Omental fat pad (tissue), 4 donors: ENCODE measurements around the gene SHFL. TPM values are rescaled to one million over a fixed set of nuclear protein-coding genes. Genes with fewer than 3 reads are reported as not detected.

Source experiments
- ATAC-seq: fragments of 150-250 bp; one replicate; pipeline ENCODE4 v1.9.1; 2016; ENCODE audit warnings: mild to moderate bottlenecking, moderate library complexity; ENCODE audit not compliant: low FRiP score
- DNase-seq: peaks from one replicate; pipeline ENCODE4 v3.0.0-alpha.2; 2019; ENCODE audit warnings: low spot score
- CTCF ChIP-seq, 3 donors: fragments of 450-650 bp; IDR thresholded peaks; one replicate each; pipeline ENCODE4 v1.5.1; 2016 to 2017; ENCODE audit warnings: antibody characterized with exemption in 3 of 3, mild to moderate bottlenecking in 3 of 3, moderate library complexity in 2 of 3
- total RNA-seq, 4 donors: library from RNA; depleted of rRNA; stranded (reverse); fragments of >200 nt; gene quantifications; one replicate each; pipeline ENCODE4 v1.1.0, GENCODE V29; 2016

Gene SHFL
- total RNA-seq, 4 donors from 2014 or later = 20.7 to 36.7 (median 27.7) TPM

DNA sequence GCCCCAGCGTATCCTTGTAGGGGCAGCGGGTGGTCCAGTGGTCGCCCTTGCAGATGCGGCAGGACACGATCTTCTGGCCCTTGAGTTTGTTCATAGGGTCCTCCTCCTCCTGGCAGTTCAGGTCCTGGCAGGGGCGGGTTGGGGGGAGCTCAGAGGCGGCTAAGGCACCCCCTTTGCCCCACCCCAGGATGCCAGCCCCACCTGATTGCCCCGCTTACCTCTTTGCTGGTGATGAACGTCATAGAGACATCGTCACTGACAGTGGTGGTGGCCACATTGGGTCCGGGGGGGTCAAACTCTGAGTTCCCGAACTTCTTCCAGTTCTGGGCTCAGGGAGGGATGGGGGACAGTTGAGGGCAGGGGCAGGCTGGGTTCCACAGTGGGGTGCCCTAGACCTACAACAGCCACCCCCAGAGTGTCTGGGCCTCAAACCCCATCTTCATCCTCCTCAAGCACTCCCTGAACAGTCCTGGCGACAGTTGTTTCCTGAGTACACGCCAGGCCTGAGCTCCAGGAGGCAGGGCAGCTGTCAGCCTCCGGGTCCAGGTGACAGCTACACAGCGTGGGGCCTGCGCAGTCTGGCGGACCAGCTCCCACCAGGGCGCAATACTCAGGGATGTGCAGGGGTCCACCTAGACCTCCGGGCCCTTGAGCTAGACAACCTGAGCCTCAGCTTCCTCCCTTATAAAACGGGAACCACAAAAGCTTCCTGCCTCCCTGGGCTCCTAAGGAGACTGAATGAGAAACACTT is 30.9 kb downstream of the SHFL start:
- ATAC-seq = no peak
- DNase-seq = no peak
- TF ChIP-seq CTCF (IDR thresholded peaks at IDR 0.05) = no peak

GRCh38 chr19:10118960-10119359 is 32.8 kb downstream of the SHFL start:
- DNase-seq (no peak), ATAC-seq (no peak)
- TF ChIP-seq CTCF (IDR thresholded peaks at IDR 0.05) = no peak

- ATAC-seq (no peak), DNase-seq (no peak)
- TF ChIP-seq CTCF (IDR thresholded peaks at IDR 0.05) = no peak
Measured at GRCh38 chr19:10120538-10121189, 34.5 kb downstream of the SHFL start.

DNA sequence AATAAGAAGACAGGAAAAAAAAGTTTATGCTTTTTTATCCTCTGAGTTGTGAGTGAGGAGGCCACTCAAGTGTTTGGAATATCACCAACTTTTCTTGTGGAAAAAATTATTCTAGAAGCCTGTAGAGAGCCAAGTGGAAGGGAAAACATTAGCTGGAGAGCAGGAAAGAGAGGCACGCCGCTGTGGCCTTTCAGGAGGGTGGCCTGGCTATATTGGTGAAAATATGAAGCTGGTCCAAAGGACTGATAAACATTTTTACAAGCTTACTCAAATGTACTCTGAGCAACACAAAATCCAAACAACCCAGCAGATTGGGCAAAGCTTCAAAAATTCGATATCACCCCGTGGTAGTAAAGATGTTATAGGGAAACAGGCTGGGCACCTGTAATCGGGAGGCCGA is 35.9 kb downstream of the SHFL start:
- no peak for TF ChIP-seq CTCF (IDR thresholded peaks at IDR 0.05)
- no peak for ATAC-seq
- DNase-seq = no peak

- DNase-seq = no peak
- no peak for ATAC-seq
- TF ChIP-seq CTCF (IDR thresholded peaks at IDR 0.05) = no peak
Measured at GRCh38 chr19:10124429-10124828, 38.3 kb downstream of the SHFL start.

DNA sequence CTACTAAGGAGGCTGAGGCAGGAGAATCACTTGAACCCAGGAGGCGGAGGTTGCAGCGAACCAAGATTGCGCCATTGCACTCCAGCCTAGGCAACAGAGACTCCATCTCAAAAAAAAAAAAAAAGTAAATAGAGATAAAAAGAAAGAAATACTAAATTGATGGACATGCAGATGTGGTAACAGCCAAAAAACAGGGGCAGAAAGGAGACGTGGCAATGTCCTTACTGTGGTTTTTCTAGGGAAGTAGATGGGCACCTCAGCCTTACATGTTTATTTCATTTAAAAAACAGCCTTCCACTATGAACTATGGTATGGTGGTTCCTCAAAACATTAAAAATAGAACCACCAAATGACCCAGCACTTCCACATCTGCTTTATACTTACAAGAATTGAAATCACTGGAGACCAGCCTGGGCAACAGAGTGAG is 40.1 kb downstream of the SHFL start:
- no peak for DNase-seq
- TF ChIP-seq CTCF (IDR thresholded peaks at IDR 0.05) = no peak
- no peak for ATAC-seq

DNA sequence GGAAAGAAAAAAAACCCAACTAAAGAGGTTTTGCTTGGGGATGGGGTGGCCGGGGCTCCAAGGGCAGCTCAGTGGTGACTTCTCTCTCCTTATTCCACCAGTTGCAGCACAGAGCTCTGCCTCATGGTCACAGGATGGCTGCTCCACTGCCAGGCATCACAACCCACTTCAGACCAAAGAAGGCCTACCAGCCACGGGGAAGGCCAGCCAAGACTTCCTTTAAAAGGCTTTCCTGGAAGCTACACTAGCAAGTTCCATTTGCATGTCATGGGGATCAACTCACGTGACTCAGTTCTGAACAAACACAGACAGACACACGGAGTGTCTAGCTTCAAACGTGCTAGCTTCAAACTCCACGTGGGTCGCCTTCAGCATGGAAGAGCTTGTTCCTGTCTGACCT is 46.8 kb downstream of the SHFL start:
- ATAC-seq = no peak
- DNase-seq = no peak
- no peak for TF ChIP-seq CTCF (IDR thresholded peaks at IDR 0.05)
